SU-DHL-6 (cell line): ENCODE data around the gene NEK4.

Experiments
- H2AFZ ChIP-seq: fragments of 200-600 bp; sonication (generic); 2 replicates; pipeline ENCODE4 v1.6.1; 2014; ENCODE audit warnings: low read depth, mild to moderate bottlenecking, moderate library complexity, mixed read lengths, antibody characterized with exemption, low read length; ENCODE audit not compliant: severe bottlenecking
- H3F3A ChIP-seq: fragments of 200-600 bp; shearing (Covaris generic); 2 replicates; pipeline ENCODE4 v1.6.0; 2016; ENCODE audit warnings: antibody characterized with exemption, mild to moderate bottlenecking; ENCODE audit not compliant: insufficient read depth
- H3K27ac ChIP-seq: fragments of 200-600 bp; sonication (generic); 2 replicates; pipeline ENCODE4 v1.5.1; 2016; ENCODE audit warnings: low read depth, mild to moderate bottlenecking, low read length, moderate library complexity, mixed read lengths
- H3K27me3 ChIP-seq: fragments of 200-600 bp; sonication (generic), shearing (Covaris generic); 2 replicates; pipeline ENCODE4 v1.6.0; 2014; ENCODE audit warnings: mild to moderate bottlenecking, low read length
- H3K36me3 ChIP-seq: fragments of 200-600 bp; sonication (generic); 2 replicates; pipeline ENCODE4 v1.6.1; 2014; ENCODE audit warnings: mild to moderate bottlenecking, low read length, mixed read lengths
- H3K4me2 ChIP-seq: fragments of 300-600, 200-600 bp; shearing (Covaris generic), sonication (generic); 2 replicates; pipeline ENCODE4 v1.6.0; 2014; ENCODE audit warnings: low read length, low read depth, mild to moderate bottlenecking; ENCODE audit not compliant: poor library complexity, severe bottlenecking
- H3K4me3 ChIP-seq: fragments of 200-600 bp; sonication (generic); 2 replicates; pipeline ENCODE4 v1.5.1; 2014; ENCODE audit warnings: antibody characterized with exemption, low read length, mild to moderate bottlenecking, mixed read lengths; ENCODE audit not compliant: insufficient read depth, poor library complexity, severe bottlenecking
- H3K79me2 ChIP-seq: fragments of 200-600 bp; sonication (generic); 2 replicates; pipeline ENCODE4 v1.6.1; 2014; ENCODE audit warnings: mild to moderate bottlenecking, low read length, moderate library complexity; ENCODE audit not compliant: insufficient read depth
- H3K9ac ChIP-seq: fragments of 200-600 bp; sonication (generic); 2 replicates; pipeline ENCODE4 v1.7.0; 2014; ENCODE audit warnings: mild to moderate bottlenecking, low read length
- H3K9me2 ChIP-seq: fragments of 200-600 bp; sonication (generic); replicated peaks from 2 replicates; pipeline ENCODE4 v1.6.1; 2014; ENCODE audit warnings: low read length; ENCODE audit not compliant: insufficient read depth
- H3K9me3 ChIP-seq: fragments of 200-600 bp; sonication (generic); 2 replicates; pipeline ENCODE4 v1.6.1; 2014; ENCODE audit warnings: low read length, mixed read lengths; ENCODE audit not compliant: insufficient read depth
- H4K20me1 ChIP-seq: fragments of 200-600 bp; sonication (generic); 2 replicates; pipeline ENCODE4 v1.6.1; 2014; ENCODE audit warnings: low read depth, mild to moderate bottlenecking, antibody characterized with exemption, low read length, moderate library complexity, mixed read lengths
- CTCF ChIP-seq: fragments of 200-600 bp; sonication (generic); IDR thresholded peaks from one replicate; pipeline ENCODE4 v1.5.1; 2017; ENCODE audit warnings: antibody characterized with exemption, mild to moderate bottlenecking, low read length, moderate library complexity; ENCODE audit not compliant: insufficient read depth, poor library complexity, severe bottlenecking
- EZH2phosphoT487 ChIP-seq: fragments of 200-600 bp; sonication (generic), shearing (Covaris generic); conservative IDR thresholded peaks from 2 replicates; pipeline ENCODE4 v1.6.1; 2018; ENCODE audit warnings: mild to moderate bottlenecking, antibody characterized with exemption, low read length, moderate library complexity, mixed read lengths

NEK4 gene

DNA sequence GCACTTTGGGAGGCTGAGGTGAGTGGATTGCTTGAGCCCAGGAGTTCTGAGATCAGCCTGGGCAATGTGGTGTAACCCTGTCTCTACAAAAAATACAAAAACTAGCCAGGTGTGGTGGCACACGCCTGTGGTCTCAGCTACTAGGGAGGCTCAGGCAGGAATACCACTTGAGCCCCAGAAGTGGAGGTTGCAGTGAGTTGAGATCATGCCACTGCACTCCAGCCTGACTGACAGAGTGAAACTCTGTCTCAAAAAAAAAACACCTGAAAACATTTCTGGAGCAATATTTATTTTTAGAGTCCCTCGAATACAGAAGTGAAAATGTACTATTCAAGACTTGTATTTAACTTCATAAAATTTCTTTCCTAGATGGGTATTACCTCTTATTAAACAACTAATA, 60.2 kb downstream of the NEK4 start:
- H3K9ac ChIP-seq, result no peak overlapping the region
- H2AFZ ChIP-seq, result no peak overlapping the region
- no peak for TF ChIP-seq EZH2phosphoT487
- TF ChIP-seq CTCF, result no peak
- no peak overlapping the region for H3K4me3 ChIP-seq
- no peaks in the 10 kb centered on the region for H4K20me1 ChIP-seq
- peaks cover 8% of the 10 kb centered on the region; the same call in 1 of the 2 replicates for H3K36me3 ChIP-seq
- peaks cover 45% of the 10 kb centered on the region for H3F3A ChIP-seq
- H3K4me2 ChIP-seq, result no peak overlapping the region
- peak overlapping the region; percentile 31; the same call in 1 of the 2 replicates for H3K27ac ChIP-seq
- no peaks in the 10 kb centered on the region for H3K9me3 ChIP-seq
- peaks cover 13% of the 10 kb centered on the region; the same call in 1 of the 2 replicates for H3K79me2 ChIP-seq
- H3K9me2 ChIP-seq, result no peaks in the 10 kb centered on the region
- H3K27me3 ChIP-seq, result no peaks in the 10 kb centered on the region

- peak overlapping the region; percentile 84 for H3K4me3 ChIP-seq
- no peak for TF ChIP-seq EZH2phosphoT487
- no peak for TF ChIP-seq CTCF
- H2AFZ ChIP-seq, result no peak overlapping the region
- H3K9me2 ChIP-seq, result no peaks in the 10 kb centered on the region
- H3F3A ChIP-seq, result peaks cover 45% of the 10 kb centered on the region
- H4K20me1 ChIP-seq, result no peaks in the 10 kb centered on the region
- no peaks in the 10 kb centered on the region for H3K27me3 ChIP-seq
- peak overlapping the region; percentile 84 for H3K27ac ChIP-seq
- H3K36me3 ChIP-seq, result peaks cover 8% of the 10 kb centered on the region; the same call in 1 of the 2 replicates
- H3K4me2 ChIP-seq, result peak overlapping the region; percentile 81
- H3K9me3 ChIP-seq, result no peaks in the 10 kb centered on the region
- peaks cover 32% of the 10 kb centered on the region; the same call in 1 of the 2 replicates for H3K79me2 ChIP-seq
- H3K9ac ChIP-seq, result peak overlapping the region; percentile 82; the same call in 1 of the 2 replicates
These were observed 63.2 kb downstream of the NEK4 start for GRCh38 chr3:52707585-52707984.

- H3K27me3 ChIP-seq, result no peaks in the 10 kb centered on the region
- no peaks in the 10 kb centered on the region for H3K9me2 ChIP-seq
- H3K9ac ChIP-seq, result peak within 1 kb of the TSS; percentile 82
- H3K4me2 ChIP-seq, result peak within 1 kb of the TSS; percentile 81
- H3K79me2 ChIP-seq, result peaks cover 32% of the 10 kb centered on the region; the same call in 1 of the 2 replicates
- peak within 1 kb of the TSS; percentile 84 for H3K27ac ChIP-seq
- peak within 1 kb of the TSS; percentile 55 for H2AFZ ChIP-seq
- H4K20me1 ChIP-seq, result no peaks in the 10 kb centered on the region
- H3K9me3 ChIP-seq, result no peaks in the 10 kb centered on the region
- 0 out of 2 replicates have a peak, but pooled peaks cover 8% of the 10 kb centered on the region for H3K36me3 ChIP-seq
- TF ChIP-seq CTCF (no peak), EZH2phosphoT487 (no peak)
- H3K4me3 ChIP-seq, result peak within 1 kb of the TSS; percentile 84
- H3F3A ChIP-seq, result peaks cover 35% of the 10 kb centered on the region
These were observed 64.8 kb downstream of the NEK4 start, which contains the start of the genes GLT8D1 and SPCS1 for GRCh38 chr3:52705688-52706686. Gene GLT8D1, minus strand, starts transcription at chr3:52705791. Its CDS starts 5,331 bp downstream, at chr3:52700460. Gene SPCS1, plus strand, starts transcription at chr3:52706106. Its CDS starts 141 bp downstream, at chr3:52706247.
